Thoracic aorta (tissue), 2 donors: ENCODE results near the gene EDDM3A. TPM values are rescaled to one million over a fixed set of nuclear protein-coding genes. Genes with fewer than 3 reads are reported as not detected.

Experiments used
- ATAC-seq: fragments of 150-250 bp; one replicate; pipeline ENCODE4 v1.8.0; 2017; ENCODE audit warnings: low read depth; ENCODE audit not compliant: insufficient number of reproducible peaks, low FRiP score
- DNase-seq: peaks from one replicate; pipeline ENCODE4 v3.0.0-alpha.2; 2020; ENCODE audit warnings: low spot score
- H3K27ac ChIP-seq, 2 donors: fragments of 200-600 bp; sonication (generic); 1 replicate in 1 of 2; 2 replicates in 1 of 2; pipeline ENCODE4 v1.5.1; 2016; ENCODE audit warnings: mild to moderate bottlenecking in 2 of 2, moderate library complexity in 2 of 2
- H3K27me3 ChIP-seq: fragments of 200-600 bp; sonication (generic); replicated peaks from 2 replicates; pipeline ENCODE4 v1.6.0; 2016; ENCODE audit warnings: mild to moderate bottlenecking; ENCODE audit not compliant: insufficient read depth
- H3K36me3 ChIP-seq: fragments of 200-600 bp; sonication (generic); one replicate; pipeline ENCODE4 v1.5.1; 2016
- H3K4me1 ChIP-seq, 2 donors: fragments of 200-600 bp; sonication (generic); 1 replicate in 1 of 2; 2 replicates in 1 of 2; pipeline versions ENCODE4 v1.5.1 to v1.6.0; 2016; ENCODE audit warnings: low read depth in 2 of 2, mild to moderate bottlenecking in 1 of 2; ENCODE audit not compliant: control insufficient read depth in 1 of 2
- H3K4me3 ChIP-seq: fragments of 200-600 bp; sonication (generic); 2 replicates; pipeline ENCODE4 v1.5.1; 2016; ENCODE audit warnings: mild to moderate bottlenecking
- H3K9me3 ChIP-seq: fragments of 200-600 bp; sonication (generic); 2 replicates; pipeline ENCODE4 v1.5.1; 2016
- total RNA-seq, 2 donors: library from RNA; depleted of rRNA; stranded (reverse); fragments of >200 nt; gene quantifications; one replicate each; pipeline versions ENCODE4 v1.1.0 to v1.2.3, GENCODE V29; 2016
- TF ChIP-seq, protein P1 (sequence below): fragments of 200-600 bp; sonication (generic); IDR thresholded peaks from one replicate; pipeline ENCODE4 v1.5.1; 2019; ENCODE audit warnings: antibody characterized with exemption

The EDDM3A gene
- total RNA-seq, 2 donors from 2014 or later = not detected

DNA sequence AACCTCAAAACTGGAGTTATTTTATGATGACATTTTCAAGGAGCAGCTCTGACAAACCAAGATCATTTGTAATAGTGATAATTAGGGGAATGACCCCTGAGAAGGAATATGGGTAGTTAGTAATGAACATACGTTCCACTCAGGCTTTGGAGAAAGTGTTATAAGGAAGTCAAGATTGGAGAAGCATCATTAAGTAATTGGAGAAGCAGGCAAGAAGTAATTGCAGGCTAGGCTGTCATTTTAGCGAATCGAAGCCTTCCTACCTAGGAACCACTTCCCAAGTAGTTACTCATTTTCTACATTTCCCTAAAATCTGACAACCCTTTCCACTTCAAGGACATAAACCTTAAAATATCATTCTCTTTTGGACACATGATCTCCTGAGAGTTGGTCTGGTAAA, 23.7 kb downstream of the EDDM3A start:
- TF ChIP-seq, protein P1, sequence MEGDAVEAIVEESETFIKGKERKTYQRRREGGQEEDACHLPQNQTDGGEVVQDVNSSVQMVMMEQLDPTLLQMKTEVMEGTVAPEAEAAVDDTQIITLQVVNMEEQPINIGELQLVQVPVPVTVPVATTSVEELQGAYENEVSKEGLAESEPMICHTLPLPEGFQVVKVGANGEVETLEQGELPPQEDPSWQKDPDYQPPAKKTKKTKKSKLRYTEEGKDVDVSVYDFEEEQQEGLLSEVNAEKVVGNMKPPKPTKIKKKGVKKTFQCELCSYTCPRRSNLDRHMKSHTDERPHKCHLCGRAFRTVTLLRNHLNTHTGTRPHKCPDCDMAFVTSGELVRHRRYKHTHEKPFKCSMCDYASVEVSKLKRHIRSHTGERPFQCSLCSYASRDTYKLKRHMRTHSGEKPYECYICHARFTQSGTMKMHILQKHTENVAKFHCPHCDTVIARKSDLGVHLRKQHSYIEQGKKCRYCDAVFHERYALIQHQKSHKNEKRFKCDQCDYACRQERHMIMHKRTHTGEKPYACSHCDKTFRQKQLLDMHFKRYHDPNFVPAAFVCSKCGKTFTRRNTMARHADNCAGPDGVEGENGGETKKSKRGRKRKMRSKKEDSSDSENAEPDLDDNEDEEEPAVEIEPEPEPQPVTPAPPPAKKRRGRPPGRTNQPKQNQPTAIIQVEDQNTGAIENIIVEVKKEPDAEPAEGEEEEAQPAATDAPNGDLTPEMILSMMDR = no peak
- DNase-seq (no peak), ATAC-seq (no peak)
- no peak overlapping the region for H3K4me3 ChIP-seq
- no peaks in the 10 kb centered on the region for H3K36me3 ChIP-seq
- H3K27me3 ChIP-seq = no peaks in the 10 kb centered on the region
- H3K4me1 ChIP-seq = no peaks in the 10 kb centered on the region
- H3K27ac ChIP-seq = no peak overlapping the region
- no peaks in the 10 kb centered on the region for H3K9me3 ChIP-seq

- Histone ChIP-seq H3K4me3 (no peak overlapping the region), H3K9me3 (no peaks in the 10 kb centered on the region), H3K27me3 (no peaks in the 10 kb centered on the region), H3K4me1 (no peaks in the 10 kb centered on the region), H3K27ac (no peak overlapping the region), H3K36me3 (no peaks in the 10 kb centered on the region)
- ATAC-seq = no peak
- TF ChIP-seq, protein P1 = no peak
- no peak for DNase-seq
These were observed 27.0 kb downstream of the EDDM3A start for GRCh38 chr14:20772650-20773049.

DNA sequence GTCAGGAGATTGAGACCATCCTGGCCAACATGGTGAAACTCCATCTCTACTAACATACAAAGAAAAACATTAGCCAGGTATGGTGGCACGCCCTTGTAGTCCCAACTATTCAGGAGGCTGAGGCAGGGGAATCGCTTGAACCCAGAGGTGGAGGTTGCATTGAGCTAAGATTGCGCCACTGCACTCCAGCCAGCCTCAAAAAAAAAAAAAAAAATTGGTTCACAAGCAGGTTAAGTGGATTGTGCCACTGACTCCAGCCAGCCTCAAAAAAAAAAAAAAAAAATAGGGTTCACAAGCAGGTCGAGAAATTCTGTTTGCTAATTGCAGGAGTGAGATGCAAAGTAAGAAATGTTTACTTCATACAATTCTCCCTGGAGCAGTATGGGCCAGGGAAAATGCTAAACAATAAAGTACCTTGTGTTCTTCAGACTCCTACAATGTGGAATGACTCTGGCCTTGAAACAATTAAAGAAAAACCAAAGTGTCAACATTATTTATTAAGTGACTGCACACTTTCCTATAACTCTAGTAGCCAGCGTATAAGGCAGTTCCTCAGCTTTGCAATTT, 28.7 kb downstream of the EDDM3A start:
- no peaks in the 10 kb centered on the region for H3K27me3 ChIP-seq
- no peaks in the 10 kb centered on the region for H3K9me3 ChIP-seq
- no peaks in the 10 kb centered on the region for H3K36me3 ChIP-seq
- DNase-seq = no peak
- no peak overlapping the region for H3K27ac ChIP-seq
- no peak overlapping the region for H3K4me3 ChIP-seq
- H3K4me1 ChIP-seq = no peaks in the 10 kb centered on the region
- TF ChIP-seq, protein P1 = no peak
- ATAC-seq = no peak

DNA sequence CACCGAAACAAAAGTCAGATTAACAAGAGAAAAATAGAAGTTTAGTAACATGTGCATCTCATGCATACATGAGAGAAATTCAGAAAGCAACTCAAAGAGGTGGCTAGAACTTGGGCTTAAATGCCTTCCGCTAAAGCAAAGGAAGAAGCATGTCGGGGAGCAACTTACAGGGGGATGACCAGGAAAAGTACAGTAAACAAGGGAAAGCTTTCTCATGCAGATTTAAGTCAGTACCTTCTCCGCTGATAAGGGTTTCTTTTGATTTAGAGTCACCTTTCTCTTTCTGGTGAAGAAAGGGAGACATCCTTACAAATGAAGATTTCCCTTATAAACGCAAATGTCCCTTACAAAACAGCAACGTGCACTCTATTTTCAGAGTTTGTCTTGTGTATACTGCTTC, 29.4 kb downstream of the EDDM3A start:
- Histone ChIP-seq H3K4me3 (no peak overlapping the region), H3K27me3 (no peaks in the 10 kb centered on the region), H3K4me1 (no peaks in the 10 kb centered on the region), H3K9me3 (no peaks in the 10 kb centered on the region), H3K36me3 (no peaks in the 10 kb centered on the region), H3K27ac (no peak overlapping the region)
- ATAC-seq (no peak), DNase-seq (no peak)
- TF ChIP-seq, protein P1 = no peak

GRCh38 chr14:20775901-20776300, 30.2 kb downstream of the EDDM3A start:
- ATAC-seq (no peak), DNase-seq (no peak)
- H3K4me3 ChIP-seq = no peak overlapping the region
- no peaks in the 10 kb centered on the region for H3K4me1 ChIP-seq
- no peaks in the 10 kb centered on the region for H3K9me3 ChIP-seq
- no peak overlapping the region for H3K27ac ChIP-seq
- TF ChIP-seq, protein P1 = no peak
- no peaks in the 10 kb centered on the region for H3K36me3 ChIP-seq
- no peaks in the 10 kb centered on the region for H3K27me3 ChIP-seq
